Lung (tissue), 12 donors: ENCODE data around the gene VPS37D. TPM values are rescaled to one million over a fixed set of nuclear protein-coding genes. Genes with fewer than 3 reads are reported as not detected.

Experiments used
- ATAC-seq: fragments of 200-7000 bp; cut with Tn5 transposase; one replicate; pipeline ENCODE4 v1.9.1; 2020; ENCODE audit warnings: moderate number of reproducible peaks; ENCODE audit not compliant: insufficient read depth, low FRiP score
- DNase-seq, 3 donors: peaks; one replicate each; pipeline ENCODE4 v3.0.0-alpha.2; 2013 to 2017
- H3K27ac ChIP-seq, 2 donors: one replicate each; pipeline ENCODE4 v1.5.1; 2013; ENCODE audit warnings: mild to moderate bottlenecking in 2 of 2, moderate library complexity in 2 of 2, control low read depth in 1 of 2, inconsistent platforms in 1 of 2, low read depth in 1 of 2, low read length in 1 of 2
- H3K27me3 ChIP-seq, 3 donors: one replicate each; pipeline ENCODE4 v1.5.1; 2013; ENCODE audit warnings: low read length in 2 of 3; ENCODE audit not compliant: control insufficient read depth in 3 of 3, insufficient read depth in 3 of 3
- H3K36me3 ChIP-seq, 4 donors: one replicate each; pipeline ENCODE4 v1.5.1; 2013; ENCODE audit warnings: low read length in 4 of 4, mild to moderate bottlenecking in 1 of 4, moderate library complexity in 1 of 4; ENCODE audit not compliant: control insufficient read depth in 4 of 4, insufficient read depth in 4 of 4
- H3K4me1 ChIP-seq, 5 donors: one replicate each; pipeline ENCODE4 v1.5.1; 2013; ENCODE audit warnings: low read length in 5 of 5, mild to moderate bottlenecking in 2 of 5, moderate library complexity in 1 of 5; ENCODE audit not compliant: control insufficient read depth in 5 of 5, insufficient read depth in 5 of 5
- H3K4me3 ChIP-seq: one replicate; pipeline ENCODE4 v1.5.1; 2013; ENCODE audit warnings: mild to moderate bottlenecking, control low read depth, moderate library complexity
- H3K9ac ChIP-seq, 2 donors: one replicate each; pipeline ENCODE4 v1.5.1; 2013; ENCODE audit warnings: low read length in 2 of 2, control low read depth in 1 of 2; ENCODE audit not compliant: insufficient read depth in 1 of 2
- H3K9me3 ChIP-seq, 4 donors: one replicate each; pipeline ENCODE4 v1.5.1; 2013; ENCODE audit warnings: low read length in 3 of 4, mild to moderate bottlenecking in 1 of 4, moderate library complexity in 1 of 4; ENCODE audit not compliant: control insufficient read depth in 4 of 4, insufficient read depth in 3 of 4
- CTCF ChIP-seq: IDR thresholded peaks from 2 replicates; pipeline ENCODE4 v1.5.1; 2012; ENCODE audit warnings: mild to moderate bottlenecking; ENCODE audit errors: control extremely low read depth, extremely low read depth
- WGBS, 2 donors: extraction: QIAGEN DNeasy Blood & Tissue Kit; methylation state at CpG; one replicate each; pipeline ENCODE4 v1.1.7; 2013; 5-methylcytosine and 5-hydroxymethylcytosine counted together
- polyA plus RNA-seq, 2 donors: library from polyadenylated mRNA; stranded (reverse); fragments of 200-250 nt; gene quantifications; one replicate each; pipeline ENCODE4 v1.2.1, GENCODE V29; 2013
- total RNA-seq, 2 donors: library from RNA; depleted of rRNA in 1 of 2; stranded (reverse); fragments of >200 nt in 1 of 2; gene quantifications; one replicate each; pipeline ENCODE4 v1.2.1, GENCODE V29; 2014 to 2021
- donor health status: control.
- donor health status: control.
- donor health status: Bipolar disorder and iron deficiency.
- donor health status: healthy.
- donor health status: DM: yes; HTN: yes; CAD: no.

Gene VPS37D
- total and polyA plus RNA-seq, 4 donors: 0.66 to 5.5 (median 1.3) TPM

- DNase-seq: no peak
- H3K36me3 ChIP-seq: peaks cover 0 to 5% (median under 1%) of the 10 kb centered on the region in 4 donors
- no peaks in the 10 kb centered on the region for H3K9me3 ChIP-seq
- H3K4me1 ChIP-seq: peaks cover 0 to 11% (median 0%) of the 10 kb centered on the region in 5 donors
- no peaks in the 10 kb centered on the region for H3K27me3 ChIP-seq
- no peak overlapping the region for H3K27ac ChIP-seq
- 88 to 92% methylated on average over 10 of the region's 10 CpGs for WGBS, 2 donors
- no peak for TF ChIP-seq CTCF
- H3K9ac ChIP-seq: no peak overlapping the region
- no peak for ATAC-seq
- H3K4me3 ChIP-seq: no peak overlapping the region
Observed at GRCh38 chr7:73705551-73705920, 37.9 kb downstream of the VPS37D start.

- no peak for TF ChIP-seq CTCF
- DNase-seq (no peak), ATAC-seq (no peak)
- no peak overlapping the region for H3K27ac ChIP-seq
- peaks cover 0 to 5% (median 0%) of the 10 kb centered on the region in 4 donors for H3K36me3 ChIP-seq
- peaks cover 0 to 11% (median 0%) of the 10 kb centered on the region in 5 donors for H3K4me1 ChIP-seq
- no peak overlapping the region for H3K4me3 ChIP-seq
- H3K9ac ChIP-seq: no peak overlapping the region
- no peaks in the 10 kb centered on the region for H3K9me3 ChIP-seq
- H3K27me3 ChIP-seq: no peaks in the 10 kb centered on the region
- 71 to 75% methylated on average over 24 to 25 of the region's 25 CpGs for WGBS, 2 donors
Observed at GRCh38 chr7:73706126-73707044, 38.8 kb downstream of the VPS37D start.

GRCh38 chr7:73707045-73707631 lies 39.5 kb downstream of the VPS37D start:
- Histone ChIP-seq H3K27ac (no peak overlapping the region), H3K4me1 (peaks cover 0 to 11% (median 0%) of the 10 kb centered on the region in 5 donors), H3K4me3 (no peak overlapping the region), H3K27me3 (no peaks in the 10 kb centered on the region), H3K9me3 (no peaks in the 10 kb centered on the region), H3K36me3 (peaks cover 0 to 5% (median 0%) of the 10 kb centered on the region in 4 donors), H3K9ac (no peak overlapping the region)
- ATAC-seq: no peak
- whole genome bisulfite sequencing, 2 donors: 46 to 62% methylated on average over 15 of the region's 15 CpGs
- no peak for TF ChIP-seq CTCF
- no peak for DNase-seq
